ENCODE measurements around the gene POLA1. TPM values are rescaled to one million over a fixed set of nuclear protein-coding genes. Genes with fewer than 3 reads are reported as not detected.

POLA1 gene
- total and polyA plus RNA-seq, 7 experiments from 2014 or later = 4.1 to 26.6 (median 6.5) TPM

DNA sequence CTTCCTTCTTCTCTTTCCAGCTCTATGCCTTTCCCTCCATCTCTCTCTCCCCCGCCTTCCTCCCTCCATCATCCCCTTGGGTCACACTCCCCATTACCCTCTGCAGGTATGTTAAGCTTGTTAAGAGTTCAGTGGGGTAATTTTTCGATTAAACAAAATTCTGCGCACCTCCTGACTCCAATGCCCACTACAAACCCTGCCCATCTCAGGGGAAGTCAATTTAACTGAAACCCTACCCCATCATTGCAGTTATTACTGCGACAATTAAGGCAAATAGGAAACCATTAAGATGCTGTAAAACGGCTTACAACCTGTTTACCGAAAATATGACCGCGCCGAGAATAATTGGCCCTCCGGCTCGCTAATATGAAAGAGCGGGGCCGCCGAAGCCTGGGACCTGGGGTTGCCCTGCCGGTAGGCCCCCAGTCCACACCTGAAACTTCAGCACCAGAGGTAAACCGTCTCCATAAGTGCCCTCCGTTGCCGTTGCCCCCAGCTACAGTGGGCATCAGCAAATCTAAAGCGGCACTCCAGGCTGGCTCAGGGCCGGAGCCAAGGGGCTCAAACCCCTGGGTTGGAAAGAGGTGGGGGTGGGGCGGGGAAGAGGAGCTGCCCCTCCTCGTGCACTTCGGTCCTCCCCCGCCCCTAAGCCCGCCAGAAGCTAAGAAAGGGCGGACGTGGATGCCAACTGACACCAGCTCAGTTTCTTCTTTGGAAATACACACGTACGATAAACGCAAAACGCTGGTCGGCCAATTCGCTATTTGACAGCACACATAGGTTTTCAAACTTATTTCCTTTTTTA lies 317.3 kb downstream of the POLA1 start:
- Mint-ChIP-seq H3K9me3 (peaks cover 0 to 4% (median 0%) of the 10 kb centered on the region in 11 donors), H3K27me3 (peaks cover 18 to 80% (median 37%) of the 10 kb centered on the region in 5 donors), H3K36me3 (no peaks in the 10 kb centered on the region), H3K27ac (peak overlapping the region in 1 of 9 donors; percentile 46), H3K4me1 (peaks cover 0 to 19% (median 12%) of the 10 kb centered on the region in 7 donors), H3K4me3 (no peak overlapping the region)
- no peaks in the 10 kb centered on the region for H3K9me3 ChIP-seq (ENCODE audit: control insufficient read depth in 2 of 3, low read length in 3 of 3)
- intact Hi-C loops (cut with micrococcal nuclease) = no loop called here
- DNase-seq (no peak), ATAC-seq (no peak)
- no peak overlapping the region for H3K27ac ChIP-seq (ENCODE audit: low read depth, low read length)
- no peak overlapping the region for H3K4me3 ChIP-seq (ENCODE audit: low read length)
- CTCF ChIA-PET = no interaction called here
- peaks cover 0 to 4% of the 10 kb centered on the region in 2 donors for H3K27me3 ChIP-seq (ENCODE audit: control insufficient read depth in 2 of 2, insufficient read depth in 2 of 2, low read length in 2 of 2)
- H3K36me3 ChIP-seq (ENCODE audit: control insufficient read depth in 2 of 3, insufficient read depth in 3 of 3, low read length in 3 of 3) = no peaks in the 10 kb centered on the region
- no peaks in the 10 kb centered on the region for H3K4me1 ChIP-seq (ENCODE audit: control insufficient read depth in 2 of 2, insufficient read depth in 2 of 2, low read length in 2 of 2)
- POLR2A ChIA-PET = no interaction called here

DNA sequence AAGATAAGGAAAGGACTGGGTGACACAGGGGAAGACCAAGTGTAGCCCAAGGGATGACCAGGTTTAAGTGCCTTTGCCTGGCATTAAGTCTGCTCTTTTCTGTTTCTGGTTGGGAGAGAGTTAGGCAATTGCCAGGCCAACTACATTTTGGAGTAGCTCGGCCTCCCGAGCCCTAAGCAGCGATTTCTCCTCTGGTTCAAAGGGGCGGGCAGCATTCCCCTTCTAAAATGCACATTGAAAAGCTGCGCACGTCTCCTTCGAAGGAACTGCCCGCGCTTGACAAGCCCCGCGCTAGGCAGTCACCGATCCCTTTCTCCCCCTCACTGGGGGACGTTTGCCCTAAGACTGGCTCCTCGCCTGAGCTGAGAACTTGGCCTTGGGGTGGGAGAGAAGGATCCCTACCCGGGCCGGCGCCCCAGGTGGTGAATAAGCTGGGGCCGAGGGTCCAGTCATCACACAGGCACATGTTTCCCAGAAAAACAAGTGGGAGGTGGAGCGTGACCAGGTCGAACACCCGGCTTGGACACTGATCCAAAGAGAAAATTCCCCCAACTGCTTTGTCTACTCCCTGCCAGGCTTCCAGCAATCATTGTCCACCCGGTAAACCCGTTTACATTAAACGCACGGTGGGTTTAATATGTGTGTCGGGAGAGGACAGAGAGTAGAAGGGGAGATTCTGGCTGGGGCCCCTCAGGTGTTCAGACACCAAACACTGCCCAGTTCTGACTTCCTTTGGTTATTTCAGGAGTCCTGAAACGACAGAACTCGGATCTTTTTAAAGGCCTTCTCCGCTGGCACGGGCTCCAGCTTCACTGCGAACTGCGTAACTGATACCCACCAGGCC lies 318.1 kb downstream of the POLA1 start:
- Histone ChIP-seq H3K9me3 (ENCODE audit: control insufficient read depth in 2 of 3, low read length in 3 of 3) (no peaks in the 10 kb centered on the region), H3K4me3 (ENCODE audit: low read length) (no peak overlapping the region), H3K27ac (ENCODE audit: low read depth, low read length) (no peak overlapping the region), H3K4me1 (ENCODE audit: control insufficient read depth in 2 of 2, insufficient read depth in 2 of 2, low read length in 2 of 2) (no peaks in the 10 kb centered on the region), H3K27me3 (ENCODE audit: control insufficient read depth in 2 of 2, insufficient read depth in 2 of 2, low read length in 2 of 2) (peaks cover 0 to 6% of the 10 kb centered on the region in 2 donors), H3K36me3 (ENCODE audit: control insufficient read depth in 2 of 3, insufficient read depth in 3 of 3, low read length in 3 of 3) (no peaks in the 10 kb centered on the region)
- Mint-ChIP-seq H3K9me3 (peaks cover 0 to 6% (median 0%) of the 10 kb centered on the region in 11 donors), H3K36me3 (no peaks in the 10 kb centered on the region), H3K4me1 (peaks cover 0 to 17% (median 9%) of the 10 kb centered on the region in 7 donors), H3K27ac (peak overlapping the region in 1 of 9 donors; percentile 23), H3K27me3 (peaks cover 17 to 80% (median 37%) of the 10 kb centered on the region in 5 donors), H3K4me3 (peak overlapping the region in 5 of 10 donors; percentile 23 to 83 (median 28))
- ATAC-seq (no peak), DNase-seq (no peak)
- POLR2A ChIA-PET = no interaction called here
- CTCF ChIA-PET = no interaction called here
- intact Hi-C loops (cut with micrococcal nuclease) = no loop called here

DNA sequence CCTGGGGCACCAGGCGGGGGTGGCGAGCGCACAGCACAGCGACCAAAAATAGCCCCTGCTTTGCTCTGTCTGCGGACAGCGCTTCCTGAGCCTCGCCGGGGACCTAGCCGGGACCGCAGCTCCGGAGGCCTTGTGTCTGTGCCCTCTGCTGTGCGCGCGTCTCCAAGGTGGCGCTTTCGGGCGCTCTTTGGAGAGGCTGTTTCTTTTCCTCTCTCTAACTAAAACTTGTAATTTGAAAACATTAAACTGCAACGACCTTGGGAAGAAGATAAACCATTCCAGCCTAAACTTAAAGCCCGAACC lies 318.7 kb downstream of the POLA1 start:
- CTCF ChIA-PET = no interaction called here
- Mint-ChIP-seq H3K4me3 (peak overlapping the region in 7 of 10 donors; percentile 23 to 83 (median 43)), H3K36me3 (no peaks in the 10 kb centered on the region), H3K4me1 (peaks cover 0 to 22% (median 11%) of the 10 kb centered on the region in 7 donors), H3K9me3 (peaks cover 0 to 9% (median under 1%) of the 10 kb centered on the region in 11 donors), H3K27me3 (peaks cover 15 to 83% (median 37%) of the 10 kb centered on the region in 5 donors), H3K27ac (no peak overlapping the region)
- no peaks in the 10 kb centered on the region for H3K4me1 ChIP-seq (ENCODE audit: control insufficient read depth in 2 of 2, insufficient read depth in 2 of 2, low read length in 2 of 2)
- H3K36me3 ChIP-seq (ENCODE audit: control insufficient read depth in 2 of 3, insufficient read depth in 3 of 3, low read length in 3 of 3) = no peaks in the 10 kb centered on the region
- ATAC-seq (no peak), DNase-seq (no peak)
- intact Hi-C loops (cut with micrococcal nuclease) = no loop called here
- H3K9me3 ChIP-seq (ENCODE audit: control insufficient read depth in 2 of 3, low read length in 3 of 3) = no peaks in the 10 kb centered on the region
- H3K27ac ChIP-seq (ENCODE audit: low read depth, low read length) = no peak overlapping the region
- H3K27me3 ChIP-seq (ENCODE audit: control insufficient read depth in 2 of 2, insufficient read depth in 2 of 2, low read length in 2 of 2) = peaks cover 3 to 7% of the 10 kb centered on the region in 2 donors
- H3K4me3 ChIP-seq (ENCODE audit: low read length) = no peak overlapping the region
- POLR2A ChIA-PET = no interaction called here

DNA sequence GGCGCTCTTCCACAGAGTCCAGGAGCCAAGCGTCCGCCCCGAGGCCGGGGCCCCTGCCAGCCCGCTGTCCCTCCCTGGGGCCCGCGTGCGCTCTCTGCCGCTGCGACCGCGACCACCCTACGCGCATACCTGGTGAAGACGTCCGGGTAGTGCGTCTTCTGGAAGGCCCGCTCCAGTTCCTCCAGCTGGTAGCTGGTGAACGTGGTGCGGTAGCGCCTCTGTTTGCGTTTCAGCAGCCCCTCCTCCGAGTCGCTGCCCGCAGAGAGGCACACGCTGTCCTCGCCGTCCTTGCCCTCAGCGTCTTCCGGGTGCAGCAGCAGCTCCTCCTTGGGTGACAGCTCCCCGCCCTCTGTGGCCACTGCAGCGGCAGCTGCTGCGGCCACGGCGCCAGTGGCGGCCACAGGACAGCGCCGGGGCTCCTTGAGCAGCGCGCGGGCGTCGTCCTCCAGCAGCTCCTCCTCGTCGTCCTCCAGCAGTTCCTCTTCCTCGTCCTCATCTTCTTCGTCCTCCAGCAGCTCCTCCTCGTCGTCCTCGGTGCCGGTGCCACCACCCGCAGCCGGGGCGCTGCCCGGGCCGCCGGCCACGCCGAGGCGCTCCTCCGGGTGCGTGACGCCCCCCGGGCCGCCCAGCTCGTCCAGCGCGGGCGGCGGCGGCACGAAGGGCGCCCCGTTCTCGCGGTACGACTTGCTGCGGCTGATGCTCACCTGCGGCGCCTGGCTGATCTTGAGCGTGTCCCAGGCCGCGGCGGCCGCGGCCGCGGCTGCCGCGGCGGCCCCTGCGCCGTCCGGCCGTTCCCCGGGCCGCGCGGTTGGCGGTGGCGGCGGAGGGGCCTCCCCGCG lies 319.3 kb downstream of the POLA1 start:
- peaks cover 15 to 83% (median 37%) of the 10 kb centered on the region in 5 donors for H3K27me3 Mint-ChIP-seq
- Histone ChIP-seq H3K36me3 (ENCODE audit: control insufficient read depth in 2 of 3, insufficient read depth in 3 of 3, low read length in 3 of 3) (no peaks in the 10 kb centered on the region), H3K27me3 (ENCODE audit: control insufficient read depth in 2 of 2, insufficient read depth in 2 of 2, low read length in 2 of 2) (peaks cover 3 to 7% of the 10 kb centered on the region in 2 donors), H3K27ac (ENCODE audit: low read depth, low read length) (no peak overlapping the region), H3K4me3 (ENCODE audit: low read length) (no peak overlapping the region), H3K9me3 (ENCODE audit: control insufficient read depth in 2 of 3, low read length in 3 of 3) (no peaks in the 10 kb centered on the region), H3K4me1 (ENCODE audit: control insufficient read depth in 2 of 2, insufficient read depth in 2 of 2, low read length in 2 of 2) (no peaks in the 10 kb centered on the region)
- DNase-seq = no peak
- no peaks in the 10 kb centered on the region for H3K36me3 Mint-ChIP-seq
- peak overlapping the region in 1 of 9 donors; percentile 23 for H3K27ac Mint-ChIP-seq
- peaks cover 0 to 27% (median 12%) of the 10 kb centered on the region in 7 donors for H3K4me1 Mint-ChIP-seq
- intact Hi-C loops (cut with micrococcal nuclease) = no loop called here
- H3K4me3 Mint-ChIP-seq = peak overlapping the region in 7 of 10 donors; percentile 49 to 83 (median 69)
- peak; percentile 45 for ATAC-seq
- POLR2A ChIA-PET = no interaction called here
- H3K9me3 Mint-ChIP-seq = peaks cover 0 to 12% (median 2%) of the 10 kb centered on the region in 11 donors
- CTCF ChIA-PET = no interaction called here

DNA sequence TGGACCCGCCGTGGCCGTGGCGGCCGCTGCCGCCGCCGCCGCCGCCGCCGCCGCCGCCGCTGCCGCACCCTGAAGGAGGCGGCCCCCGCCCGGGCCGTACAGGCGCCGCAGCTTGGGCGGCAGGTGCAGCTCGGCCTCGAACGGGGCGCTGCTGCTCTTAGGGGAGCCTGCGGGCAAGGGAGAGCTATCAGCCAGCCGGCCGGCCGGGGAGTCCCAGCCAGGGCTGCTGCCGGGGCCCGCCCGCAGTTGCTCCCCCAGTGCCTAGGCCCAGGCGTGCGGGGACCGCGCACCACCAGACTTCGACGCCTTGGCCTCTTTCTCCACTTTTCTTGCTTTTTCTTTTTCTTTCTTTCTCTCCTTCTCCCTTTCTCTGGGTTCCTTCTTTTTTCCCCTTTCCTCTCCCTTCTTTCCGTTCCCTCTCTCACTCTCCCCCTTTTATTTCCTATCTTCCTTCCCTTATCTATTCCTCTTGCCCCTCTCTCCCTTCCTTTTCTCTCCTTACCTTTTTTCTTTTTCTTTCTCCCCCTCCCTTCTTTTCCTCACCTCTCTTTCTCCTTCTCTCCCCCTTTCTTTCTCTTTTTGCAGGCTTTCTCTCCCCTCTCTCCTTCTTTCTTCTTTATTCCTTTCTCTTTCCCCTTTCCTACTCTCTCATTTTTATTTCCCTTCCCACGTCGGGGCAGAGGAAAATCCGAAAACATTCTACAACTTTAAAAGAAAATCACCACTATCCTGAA lies 320.1 kb downstream of the POLA1 start:
- Histone ChIP-seq H3K27ac (ENCODE audit: low read depth, low read length) (no peak overlapping the region), H3K4me1 (ENCODE audit: control insufficient read depth in 2 of 2, insufficient read depth in 2 of 2, low read length in 2 of 2) (no peaks in the 10 kb centered on the region), H3K4me3 (ENCODE audit: low read length) (no peak overlapping the region), H3K27me3 (ENCODE audit: control insufficient read depth in 2 of 2, insufficient read depth in 2 of 2, low read length in 2 of 2) (peaks cover 3 to 7% of the 10 kb centered on the region in 2 donors), H3K36me3 (ENCODE audit: control insufficient read depth in 2 of 3, insufficient read depth in 3 of 3, low read length in 3 of 3) (no peaks in the 10 kb centered on the region), H3K9me3 (ENCODE audit: control insufficient read depth in 2 of 3, low read length in 3 of 3) (no peaks in the 10 kb centered on the region)
- POLR2A ChIA-PET = no interaction called here
- H3K4me3 Mint-ChIP-seq = peak overlapping the region; percentile 20 to 78 (median 59)
- H3K4me1 Mint-ChIP-seq = peaks cover 0 to 28% (median 13%) of the 10 kb centered on the region in 7 donors
- intact Hi-C loops (cut with micrococcal nuclease) = no loop called here
- peaks cover 0 to 12% (median 2%) of the 10 kb centered on the region in 11 donors for H3K9me3 Mint-ChIP-seq
- H3K36me3 Mint-ChIP-seq = no peaks in the 10 kb centered on the region
- DNase-seq (no peak), ATAC-seq (peak; percentile 32)
- H3K27me3 Mint-ChIP-seq = peaks cover 18 to 82% (median 37%) of the 10 kb centered on the region in 5 donors
- H3K27ac Mint-ChIP-seq = peak overlapping the region in 2 of 9 donors; percentile 28 to 60
- CTCF ChIA-PET = no interaction called here

DNA sequence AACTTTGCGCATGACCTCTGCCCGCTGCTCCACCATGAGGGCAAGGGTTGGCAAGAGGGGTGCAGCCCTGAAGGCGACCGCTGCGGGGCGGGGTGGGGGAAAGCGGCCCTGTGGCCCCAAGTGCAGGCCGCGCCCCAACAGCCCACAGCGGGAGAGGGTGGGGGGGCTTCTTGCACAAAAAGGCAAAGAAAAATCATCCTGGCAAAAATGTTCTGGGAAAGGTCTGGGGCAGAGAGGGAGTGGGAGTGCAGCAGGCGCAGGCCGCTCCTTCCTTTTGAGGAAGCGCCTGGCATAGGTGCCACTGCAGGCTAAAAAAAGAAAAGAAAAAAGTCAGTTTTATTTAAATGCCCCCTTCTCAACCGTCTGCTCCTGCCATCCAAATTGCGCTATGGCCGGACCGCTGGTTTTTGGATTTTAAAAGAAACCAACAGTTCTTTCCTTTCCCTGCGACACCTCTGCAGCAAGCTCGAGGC lies 320.7 kb downstream of the POLA1 start:
- no peak overlapping the region for H3K4me3 ChIP-seq (ENCODE audit: low read length)
- H3K27me3 ChIP-seq (ENCODE audit: control insufficient read depth in 2 of 2, insufficient read depth in 2 of 2, low read length in 2 of 2) = peaks cover 3 to 7% of the 10 kb centered on the region in 2 donors
- Mint-ChIP-seq H3K36me3 (no peaks in the 10 kb centered on the region), H3K27me3 (peaks cover 21 to 82% (median 42%) of the 10 kb centered on the region in 5 donors), H3K9me3 (peaks cover 0 to 14% (median 2%) of the 10 kb centered on the region in 11 donors), H3K27ac (no peak overlapping the region), H3K4me3 (peak overlapping the region in 8 of 10 donors; percentile 13 to 78 (median 59)), H3K4me1 (peaks cover 0 to 31% (median 15%) of the 10 kb centered on the region in 7 donors)
- DNase-seq (no peak), ATAC-seq (no peak)
- ChIA-PET POLR2A (no interaction called here), CTCF (no interaction called here)
- H3K36me3 ChIP-seq (ENCODE audit: control insufficient read depth in 2 of 3, insufficient read depth in 3 of 3, low read length in 3 of 3) = no peaks in the 10 kb centered on the region
- no peaks in the 10 kb centered on the region for H3K4me1 ChIP-seq (ENCODE audit: control insufficient read depth in 2 of 2, insufficient read depth in 2 of 2, low read length in 2 of 2)
- intact Hi-C loops (cut with micrococcal nuclease) = no loop called here
- no peaks in the 10 kb centered on the region for H3K9me3 ChIP-seq (ENCODE audit: control insufficient read depth in 2 of 3, low read length in 3 of 3)
- no peak overlapping the region for H3K27ac ChIP-seq (ENCODE audit: low read depth, low read length)

Measured in naive thymus-derived CD4-positive, alpha-beta T cell (primary cell).